Activated naive CD4-positive, alpha-beta T cell treated with anti-CD3 and anti-CD28 coated beads, Interleukin-2, amount 50 U/mL, for 72 hours (primary cell): ENCODE results near the gene LINGO3. TPM values are rescaled to one million over a fixed set of nuclear protein-coding genes. Genes with fewer than 3 reads are reported as not detected.

Source experiments
- ATAC-seq, 2 donors: fragments of 150-1000 bp; cut with Tn5 transposase; 2 replicates each; pipeline ENCODE4 v1.10.0; 2021; ENCODE audit warnings: mild to moderate bottlenecking in 2 of 2, moderate library complexity in 2 of 2
- DNase-seq, 2 donors: peaks; one replicate each; pipeline ENCODE4 v3.0.0; 2021 to 2022; ENCODE audit warnings: low spot score in 2 of 2
- H3K27ac Mint-ChIP-seq, 2 donors: one replicate each; pipeline ENCODE4 v1.8.0; 2022; ENCODE audit warnings: mild to moderate bottlenecking in 2 of 2, mixed read lengths in 2 of 2
- H3K36me3 Mint-ChIP-seq, 2 donors: one replicate each; pipeline ENCODE4 v1.8.0; 2022; ENCODE audit warnings: mixed read lengths in 2 of 2
- H3K9me3 Mint-ChIP-seq, 2 donors: one replicate each; pipeline ENCODE4 v1.8.0; 2022; ENCODE audit warnings: mixed read lengths in 2 of 2
- total RNA-seq, 2 donors: library from RNA; stranded (reverse); gene quantifications; one replicate each; pipeline ENCODE4 v1.2.3, GENCODE V29; 2022

LINGO3 gene
- total RNA-seq, 2 donors from 2014 or later, result 0.25 TPM; not detected in 1

DNA sequence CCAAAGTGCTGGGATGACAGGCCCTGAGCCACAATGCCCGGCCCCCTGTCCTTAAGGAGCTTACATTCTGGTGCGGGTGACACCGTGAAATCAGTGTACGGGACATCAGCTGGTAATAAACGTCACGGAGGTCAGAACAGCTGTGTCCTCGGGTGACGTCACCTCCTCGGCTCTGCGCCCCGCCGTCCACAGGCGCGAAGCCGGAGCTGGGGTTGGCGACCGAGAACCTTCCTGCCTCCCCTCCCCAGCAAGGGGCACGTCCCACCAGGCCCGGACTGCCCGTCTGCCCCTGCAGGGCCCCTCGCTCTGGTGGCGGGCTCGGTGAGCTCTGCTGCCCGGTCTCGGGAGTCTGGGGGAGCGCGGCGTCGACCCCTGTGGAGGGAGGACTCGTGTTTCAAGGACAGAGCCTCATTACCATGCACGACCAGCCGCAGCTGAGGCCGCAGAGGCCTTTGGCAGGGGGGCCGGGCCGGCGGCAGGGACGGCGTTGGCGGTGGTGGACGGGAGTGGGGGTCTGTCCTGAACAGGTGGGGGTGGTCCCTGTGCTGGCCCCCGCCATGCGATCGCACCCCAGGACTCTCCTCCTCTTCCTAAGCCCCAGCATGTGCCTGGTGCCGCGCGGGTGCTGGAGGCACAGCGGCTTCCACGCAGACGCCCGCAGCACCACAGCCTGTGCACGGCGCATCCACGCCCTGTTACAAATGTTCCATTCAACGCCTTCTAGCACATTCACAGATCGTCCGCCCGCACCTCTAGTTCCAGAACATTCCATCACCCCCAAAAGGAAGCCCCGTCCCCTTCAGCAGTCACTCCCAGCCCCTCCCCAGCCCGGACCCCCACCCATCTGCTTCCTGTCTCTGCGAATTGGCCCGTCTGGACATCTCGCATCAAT is 5.4 kb downstream of the LINGO3 start:
- no peaks in the 10 kb centered on the region for H3K9me3 Mint-ChIP-seq
- ATAC-seq, result peak; percentile 26 to 39
- no peaks in the 10 kb centered on the region for H3K36me3 Mint-ChIP-seq
- H3K27ac Mint-ChIP-seq, result no peak overlapping the region
- DNase-seq, result no peak

DNA sequence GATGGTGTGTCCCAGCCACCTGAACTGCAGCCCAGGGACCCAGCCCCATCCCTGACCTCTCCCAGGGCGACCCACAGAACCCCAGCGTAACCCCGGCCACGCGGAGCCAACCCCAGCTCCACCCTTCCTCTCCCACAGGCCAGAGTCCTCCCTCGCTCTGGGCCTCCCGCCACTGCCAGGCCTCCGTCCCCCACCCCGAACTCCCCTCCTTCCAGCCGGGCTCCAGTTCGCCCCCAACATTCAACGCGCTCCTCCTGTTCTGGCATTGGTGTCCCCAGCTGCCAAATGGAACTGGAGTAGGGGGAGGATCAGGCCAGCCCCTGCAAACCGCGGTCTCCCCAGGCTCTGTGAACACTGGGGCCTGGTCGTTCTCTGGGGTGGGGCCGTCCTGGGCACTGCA is 7.4 kb downstream of the LINGO3 start:
- ATAC-seq (no peak), DNase-seq (no peak)
- no peaks in the 10 kb centered on the region for H3K9me3 Mint-ChIP-seq
- H3K27ac Mint-ChIP-seq, result no peak overlapping the region
- H3K36me3 Mint-ChIP-seq, result no peaks in the 10 kb centered on the region

DNA sequence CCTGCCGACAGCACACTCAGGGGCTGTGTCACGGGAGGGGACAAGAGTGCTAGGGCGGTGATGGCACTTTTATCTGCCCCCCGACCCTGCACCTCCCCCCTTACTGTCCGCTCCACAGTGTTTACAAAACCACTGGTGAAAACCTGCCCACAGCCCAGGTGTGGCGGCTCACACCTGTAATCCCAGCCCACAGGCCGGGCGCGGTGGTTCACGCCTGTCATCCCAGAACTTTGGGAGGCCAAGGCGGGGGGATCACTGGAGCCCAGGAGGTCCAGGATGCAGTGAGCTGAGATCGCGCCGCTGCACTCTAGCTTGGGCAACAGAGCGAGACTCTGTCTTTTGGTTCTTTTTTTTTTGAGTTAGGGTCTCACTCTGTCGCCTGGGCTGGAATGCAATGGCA is 11.8 kb downstream of the LINGO3 start:
- Mint-ChIP-seq H3K36me3 (no peaks in the 10 kb centered on the region), H3K9me3 (no peaks in the 10 kb centered on the region), H3K27ac (no peak overlapping the region)
- DNase-seq (no peak), ATAC-seq (no peak)

DNA sequence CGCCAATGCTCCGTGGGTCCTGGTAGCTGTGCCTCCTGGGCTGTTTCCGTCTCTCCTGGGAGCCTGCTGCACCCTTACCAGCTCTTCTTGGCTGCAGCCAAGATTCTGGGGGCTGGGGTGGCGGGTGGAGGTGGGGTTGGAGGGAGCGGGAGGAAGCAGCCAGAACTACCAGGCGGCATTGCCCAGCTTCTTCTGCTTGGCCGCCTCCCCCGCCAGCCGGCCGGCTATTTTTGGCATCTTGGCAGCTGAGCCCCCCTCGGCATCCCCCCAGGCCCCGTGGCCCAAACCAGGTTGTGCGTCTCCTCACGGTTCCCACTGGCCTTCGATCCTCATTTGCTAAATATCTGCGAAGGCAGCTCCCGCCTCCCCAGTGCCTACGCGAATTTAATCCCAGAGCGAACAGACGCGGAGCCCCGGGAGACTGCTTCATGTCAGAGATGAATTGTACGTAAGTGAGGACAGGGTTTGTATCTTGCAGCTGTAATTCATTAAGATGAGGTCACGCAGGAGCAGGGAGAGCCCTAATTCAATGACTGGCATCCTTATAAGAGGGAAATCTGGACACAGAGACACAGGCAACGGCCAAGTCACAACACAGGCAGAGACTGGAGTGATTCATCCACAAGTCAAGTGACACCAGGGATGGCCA is 13.1 kb downstream of the LINGO3 start:
- DNase-seq, result no peak

DNA sequence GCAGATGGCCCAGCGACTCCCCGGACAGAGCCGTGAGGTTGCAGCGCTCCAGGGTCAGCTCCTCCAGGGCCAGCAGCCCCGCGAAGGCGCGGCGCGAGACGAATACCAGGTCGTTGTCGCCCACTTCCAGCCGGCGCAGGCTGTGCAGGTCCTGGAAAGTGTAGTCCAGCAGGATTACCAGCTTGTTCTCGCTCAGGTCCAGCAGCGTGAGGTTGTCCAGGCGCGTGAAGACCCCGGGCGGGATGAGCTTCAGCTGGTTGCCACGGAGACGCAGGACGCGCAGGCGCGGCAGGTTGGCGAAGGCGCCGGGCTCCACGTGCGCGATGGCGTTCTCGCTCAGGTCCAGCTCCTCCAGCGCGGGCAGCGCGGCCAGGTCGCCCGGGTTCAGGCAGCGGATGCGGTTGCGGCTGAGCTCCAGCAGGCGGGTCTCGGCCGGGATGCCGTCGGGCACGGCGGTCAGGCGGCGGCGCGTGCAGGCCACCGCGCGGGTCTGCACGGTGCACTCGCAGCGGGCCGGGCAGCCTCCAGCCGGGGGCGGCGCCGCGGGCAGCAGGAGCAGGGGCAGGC is 16.7 kb downstream of the LINGO3 start:
- Mint-ChIP-seq H3K9me3 (no peaks in the 10 kb centered on the region), H3K36me3 (no peaks in the 10 kb centered on the region), H3K27ac (no peak overlapping the region)
- DNase-seq, result no peak
- no peak for ATAC-seq

More for the DNA sequence above, 13.1 kb downstream of the LINGO3 start:
- Mint-ChIP-seq H3K9me3 (no peaks in the 10 kb centered on the region), H3K27ac (no peak overlapping the region), H3K36me3 (no peaks in the 10 kb centered on the region)
- no peak for ATAC-seq

DNA sequence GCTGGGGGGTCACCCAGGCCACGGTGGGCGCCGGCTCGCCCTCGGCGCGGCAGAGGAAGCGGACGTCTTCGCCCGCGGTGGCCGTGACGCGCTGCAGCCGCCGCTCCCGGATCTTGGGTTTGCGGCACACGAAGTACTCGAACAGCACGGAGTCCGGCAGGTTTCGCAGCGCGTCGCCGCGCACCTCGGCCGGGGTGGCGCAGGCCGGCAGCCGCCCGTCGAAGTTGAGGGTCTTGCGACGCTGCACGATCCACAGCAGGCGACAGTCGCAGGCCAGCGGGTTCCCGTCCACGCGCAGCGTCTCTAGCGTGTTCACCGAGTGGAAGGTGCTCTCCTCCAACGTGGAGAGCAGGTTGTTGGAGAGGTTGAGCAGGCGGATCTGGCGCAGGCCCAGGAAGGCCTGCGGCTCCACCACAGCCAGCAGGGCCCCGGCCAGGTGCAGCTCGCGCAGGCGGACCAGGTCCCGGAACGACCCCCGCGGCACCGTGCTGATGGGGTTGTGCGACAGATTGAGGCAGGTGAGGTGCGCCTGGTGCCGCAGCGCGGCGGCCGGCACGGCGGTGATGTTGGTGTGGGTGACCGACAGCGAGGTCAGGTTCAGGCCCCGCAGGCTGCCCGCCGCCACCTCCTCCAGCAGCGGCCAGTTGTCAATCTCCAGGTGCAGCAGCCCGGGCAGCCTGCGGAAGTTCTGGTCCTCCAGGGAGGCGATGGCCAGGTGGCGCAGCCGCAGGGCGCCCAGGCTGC is 17.3 kb downstream of the LINGO3 start:
- H3K27ac Mint-ChIP-seq, result peak overlapping the region in 1 of 2 donors; percentile 68
- no peaks in the 10 kb centered on the region for H3K36me3 Mint-ChIP-seq
- DNase-seq (no peak), ATAC-seq (peak; percentile 2 to 29)
- no peaks in the 10 kb centered on the region for H3K9me3 Mint-ChIP-seq

DNA sequence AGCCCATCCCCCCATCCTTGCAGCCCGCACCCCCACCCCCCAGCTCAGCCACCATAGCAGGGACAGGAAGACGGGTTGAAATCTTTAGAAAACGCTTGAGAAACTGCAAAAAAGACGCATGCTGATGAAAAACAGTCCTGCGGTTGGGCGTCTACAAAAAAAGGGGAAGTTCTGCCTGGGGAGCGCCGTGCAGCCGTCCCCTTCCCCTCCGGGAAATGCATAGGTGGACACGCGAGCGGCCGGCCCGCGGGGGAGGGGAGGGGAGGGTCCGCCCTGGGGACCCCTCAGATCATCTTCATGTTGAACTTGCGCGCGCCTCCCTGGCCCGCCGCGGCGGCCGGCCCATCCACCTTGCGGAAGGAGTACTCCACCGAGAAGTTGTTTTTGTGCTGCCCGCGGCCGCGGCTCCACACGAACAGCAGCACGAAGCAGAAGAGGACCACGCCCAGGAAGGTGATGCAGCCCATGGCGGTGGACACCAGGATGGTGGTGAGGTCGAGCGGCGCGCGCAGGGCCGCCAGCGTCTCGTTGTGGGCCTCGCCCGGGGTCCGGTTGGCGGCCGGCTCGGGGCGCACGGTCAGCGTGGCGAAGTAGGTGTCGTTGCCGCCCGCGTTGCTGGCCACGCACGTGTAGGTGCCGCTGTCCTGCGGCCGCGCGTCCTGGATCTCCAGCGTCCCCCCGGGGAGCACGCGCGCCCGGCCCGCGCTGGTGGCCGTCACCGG is 18.1 kb downstream of the LINGO3 start:
- DNase-seq (peak in 1 of 2 donors; percentile 52), ATAC-seq (peak; percentile 61 to 87)
- Mint-ChIP-seq H3K36me3 (no peaks in the 10 kb centered on the region), H3K27ac (peak overlapping the region; percentile 68 to 87), H3K9me3 (no peaks in the 10 kb centered on the region)

DNA sequence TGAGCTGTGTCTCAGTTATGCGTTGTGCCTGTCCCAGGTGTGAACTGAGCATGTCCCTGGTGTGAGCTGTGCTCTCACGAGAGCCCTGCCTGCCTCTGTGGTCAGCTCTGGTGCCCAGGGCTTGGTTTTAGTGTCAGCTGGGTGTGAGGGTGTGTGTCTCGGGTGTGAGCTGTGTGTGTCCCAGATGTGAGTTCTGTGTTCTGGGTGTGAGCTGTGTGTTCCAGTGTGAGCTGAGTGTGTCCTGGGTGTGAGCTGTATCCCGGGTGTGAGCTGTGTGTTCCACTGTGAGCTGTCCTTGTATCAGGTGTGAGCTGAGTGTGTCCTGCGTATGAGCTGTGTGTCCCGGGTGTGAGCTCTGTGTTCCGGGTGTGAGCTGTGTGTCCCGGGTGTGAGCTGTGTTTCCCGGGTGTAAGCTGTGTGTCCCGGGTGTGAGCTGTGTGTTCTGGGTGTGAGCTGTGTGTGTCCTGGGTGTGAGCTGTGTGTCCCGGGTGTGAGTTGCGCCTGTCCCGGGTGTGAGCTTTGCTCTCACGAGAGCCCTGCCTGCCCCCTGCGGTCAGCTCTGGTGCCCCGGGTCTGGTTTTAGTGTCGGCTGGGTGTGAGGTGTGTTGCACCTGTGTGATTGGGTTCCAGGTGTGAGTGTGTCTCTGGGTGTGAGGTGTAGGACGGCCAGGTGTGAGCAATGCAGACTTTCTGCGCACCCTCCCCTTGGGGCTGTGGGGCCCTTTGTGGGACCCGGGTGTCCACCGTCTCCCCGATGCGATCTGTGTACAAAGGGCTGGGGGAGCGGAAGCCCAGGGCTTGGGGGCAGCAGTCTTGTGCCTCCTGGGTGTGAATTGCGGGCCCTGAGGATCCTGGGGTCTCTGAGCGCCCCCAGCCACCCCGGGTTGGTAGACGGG is 18.9 kb downstream of the LINGO3 start:
- DNase-seq (no peak), ATAC-seq (peak; percentile 8 to 9)
- no peaks in the 10 kb centered on the region for H3K36me3 Mint-ChIP-seq
- no peaks in the 10 kb centered on the region for H3K9me3 Mint-ChIP-seq
- H3K27ac Mint-ChIP-seq, result peak overlapping the region; percentile 68 to 87

DNA sequence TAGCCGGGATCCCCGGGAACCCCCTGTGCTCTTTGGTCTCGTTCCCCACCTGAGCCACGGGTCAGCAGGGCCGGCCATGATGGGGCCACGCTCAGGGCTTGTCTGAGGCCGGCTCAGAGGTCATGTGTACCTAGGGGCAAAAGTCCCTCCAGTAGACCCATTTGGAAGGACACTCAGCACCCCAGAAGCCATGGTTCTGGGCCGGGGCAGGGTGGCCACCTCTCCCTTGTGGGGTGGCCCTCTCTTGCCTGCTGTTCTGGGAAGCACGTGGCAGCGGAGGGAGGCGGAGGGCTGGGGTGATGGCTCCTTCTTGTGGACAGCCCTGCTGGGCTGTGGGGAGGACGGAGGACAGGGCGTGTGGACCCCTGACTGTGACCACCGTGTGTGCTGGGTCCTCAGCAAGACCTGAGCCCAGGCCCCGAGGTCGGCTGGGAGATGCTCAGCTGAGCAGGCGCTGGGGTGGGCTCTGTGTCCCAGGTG is 19.6 kb downstream of the LINGO3 start:
- Mint-ChIP-seq H3K9me3 (no peaks in the 10 kb centered on the region), H3K36me3 (no peaks in the 10 kb centered on the region), H3K27ac (peak overlapping the region; percentile 39 to 68)
- ATAC-seq, result peak in 1 of 2 donors; percentile 0
- no peak for DNase-seq

DNA sequence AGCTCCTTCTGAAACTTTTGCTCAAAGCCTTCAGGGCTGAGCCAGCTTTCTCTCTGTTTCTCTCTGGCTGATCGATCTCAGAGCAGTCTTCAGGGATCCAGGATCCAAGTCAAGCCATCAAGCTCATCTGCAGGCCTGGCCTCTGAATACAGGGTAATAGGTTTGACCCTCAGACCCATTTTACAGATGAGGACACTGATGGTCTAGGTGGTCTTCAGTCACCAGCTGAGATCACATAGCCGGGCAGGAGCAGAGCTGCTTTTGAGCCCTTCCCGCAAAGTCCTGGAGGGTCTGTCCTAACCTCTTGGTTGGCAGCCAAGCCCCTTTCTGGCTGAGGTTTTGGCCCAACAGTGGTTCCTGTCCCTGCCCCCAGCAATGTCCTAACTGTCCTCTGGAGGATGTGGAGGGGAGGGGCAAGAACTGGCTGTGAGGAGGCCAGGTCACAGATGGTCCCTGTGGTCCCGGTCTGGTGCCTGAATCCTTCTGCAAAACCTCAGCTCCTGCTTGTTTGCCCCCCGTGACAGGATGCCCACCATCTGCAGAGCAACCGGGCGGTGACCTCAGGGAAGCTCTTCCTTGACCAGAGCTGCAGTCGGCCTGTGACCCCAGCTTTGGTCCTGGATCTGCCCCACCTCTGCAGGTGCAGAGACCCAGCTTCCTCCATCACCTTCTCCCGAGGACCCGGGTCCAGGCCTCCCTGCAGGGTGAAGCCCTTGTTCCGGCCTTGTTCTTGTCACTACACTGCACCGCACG is 20.2 kb downstream of the LINGO3 start:
- H3K9me3 Mint-ChIP-seq, result no peaks in the 10 kb centered on the region
- ATAC-seq (no peak), DNase-seq (no peak)
- no peaks in the 10 kb centered on the region for H3K36me3 Mint-ChIP-seq
- peak overlapping the region in 1 of 2 donors; percentile 68 for H3K27ac Mint-ChIP-seq

DNA sequence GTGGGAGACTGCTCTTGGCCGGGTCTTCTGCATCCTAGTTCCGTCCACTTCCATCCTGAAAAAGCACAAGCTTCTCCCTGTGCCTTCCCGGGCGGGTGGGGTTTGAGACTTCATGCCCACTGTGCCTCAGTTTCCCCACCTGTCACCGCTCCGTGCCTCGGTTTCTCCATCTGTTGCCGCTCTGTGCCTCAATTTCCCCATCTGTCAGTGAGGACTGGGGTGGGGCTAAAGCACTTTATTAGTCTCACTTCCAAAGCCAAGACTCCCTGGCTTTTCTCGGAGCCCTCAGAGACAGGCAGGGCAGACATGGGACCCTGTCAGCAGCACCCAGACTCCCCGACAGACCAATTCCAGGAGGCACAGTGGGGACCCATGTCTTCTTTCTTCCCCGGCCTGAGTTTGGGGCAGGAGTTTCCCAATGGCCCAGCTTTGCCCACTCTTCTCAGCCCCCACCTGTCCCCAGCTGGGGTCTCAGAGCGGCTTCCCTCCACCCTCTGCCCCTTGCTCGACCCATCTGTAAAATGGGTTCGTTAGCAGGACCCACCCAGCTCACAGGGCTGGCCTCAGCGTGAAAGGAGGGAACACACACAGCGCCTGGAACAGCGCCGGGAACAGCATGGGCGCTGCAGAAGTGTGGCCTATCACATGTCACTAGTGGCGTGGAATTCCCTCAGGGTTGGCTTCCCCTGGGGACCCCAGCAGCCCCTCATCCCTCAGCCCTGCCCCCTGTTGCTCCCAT is 21.4 kb downstream of the LINGO3 start:
- no peak for ATAC-seq
- no peaks in the 10 kb centered on the region for H3K36me3 Mint-ChIP-seq
- no peaks in the 10 kb centered on the region for H3K9me3 Mint-ChIP-seq
- H3K27ac Mint-ChIP-seq, result no peak overlapping the region
- DNase-seq, result no peak

DNA sequence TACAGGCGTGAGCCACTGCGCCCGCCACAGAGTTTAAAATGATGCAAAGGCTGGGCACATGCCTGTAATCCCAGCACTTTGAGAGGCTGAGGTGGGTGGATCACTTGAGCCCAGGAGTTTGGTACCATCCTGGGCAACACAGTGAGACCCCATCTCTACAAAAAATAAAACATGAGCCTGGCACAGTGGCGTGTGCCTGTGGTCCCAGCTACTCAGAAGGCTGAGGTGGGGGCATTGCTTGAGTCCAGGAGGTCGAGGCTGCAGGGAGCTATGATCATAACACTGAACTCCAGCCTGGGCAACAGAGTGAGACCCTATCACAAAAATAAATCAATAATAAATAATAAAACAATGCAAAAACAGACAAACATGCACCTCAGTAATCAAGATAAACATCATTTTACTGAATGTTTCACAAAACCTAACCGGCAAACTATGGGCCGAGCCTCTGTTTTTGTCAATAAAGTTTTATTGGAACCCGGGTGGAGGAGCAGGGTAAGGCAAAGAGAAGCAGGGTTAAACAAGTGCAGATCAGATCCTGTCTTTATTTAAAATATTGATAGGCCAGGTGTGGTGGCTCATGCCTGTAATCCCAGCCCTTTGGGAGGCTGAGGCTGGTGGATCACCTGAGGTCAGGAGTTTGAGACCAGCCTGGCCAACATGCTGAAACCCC is 24.0 kb downstream of the LINGO3 start:
- Mint-ChIP-seq H3K36me3 (no peaks in the 10 kb centered on the region), H3K9me3 (no peaks in the 10 kb centered on the region), H3K27ac (no peak overlapping the region)
- ATAC-seq (no peak), DNase-seq (no peak)

DNA sequence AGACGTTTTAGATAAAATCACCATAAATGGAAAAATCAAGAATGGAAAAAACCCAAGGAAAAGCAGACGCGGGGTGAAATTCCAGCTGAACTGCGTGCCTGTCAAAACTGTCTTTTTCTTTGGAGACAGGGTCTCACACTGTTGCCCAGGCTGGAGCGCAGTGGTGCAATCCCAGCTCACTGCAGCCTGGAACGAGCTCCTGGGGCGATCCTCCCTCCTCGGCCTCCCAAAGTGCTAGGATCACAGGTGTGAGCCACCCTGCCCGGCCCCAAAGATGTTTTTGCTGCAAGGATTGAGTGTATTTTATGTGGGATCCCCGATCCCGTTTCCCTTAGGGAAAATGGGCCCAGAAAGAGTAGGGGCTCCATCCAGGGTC is 25.1 kb downstream of the LINGO3 start:
- no peaks in the 10 kb centered on the region for H3K36me3 Mint-ChIP-seq
- ATAC-seq (no peak), DNase-seq (no peak)
- H3K27ac Mint-ChIP-seq, result peak overlapping the region; percentile 22 to 39
- H3K9me3 Mint-ChIP-seq, result no peaks in the 10 kb centered on the region
